ENCODE data around the gene SMARCB1.

GRCh38 chr22:23781065-23781464 lies 5.7 kb upstream of the SMARCB1 start:
- TF ChIP-seq CTCF (IDR thresholded peaks at IDR 0.05) (no peak), EP300 (IDR thresholded peaks at IDR 0.05; ENCODE audit: low read depth) (no peak), POLR2A (IDR thresholded peaks at IDR 0.05) (no peak)

Data from transverse colon (tissue), 3 donors.